GM18907 (cell line): ENCODE data around the gene CENPP.
A peak's percentile ranks its signal among the peaks of the same experiment; 100 is the strongest.

Experiments
- ATAC-seq: cut with Tn5 transposase; IDR thresholded peaks from one replicate; pipeline ENCODE4 v1.9.1; 2021; ENCODE audit warnings: mild to moderate bottlenecking, moderate library complexity; ENCODE audit not compliant: unreplicated experiment

CENPP gene

GRCh38 chr9:92633614-92634278 is 308.0 kb downstream of the CENPP start:
- ATAC-seq = no peak

DNA sequence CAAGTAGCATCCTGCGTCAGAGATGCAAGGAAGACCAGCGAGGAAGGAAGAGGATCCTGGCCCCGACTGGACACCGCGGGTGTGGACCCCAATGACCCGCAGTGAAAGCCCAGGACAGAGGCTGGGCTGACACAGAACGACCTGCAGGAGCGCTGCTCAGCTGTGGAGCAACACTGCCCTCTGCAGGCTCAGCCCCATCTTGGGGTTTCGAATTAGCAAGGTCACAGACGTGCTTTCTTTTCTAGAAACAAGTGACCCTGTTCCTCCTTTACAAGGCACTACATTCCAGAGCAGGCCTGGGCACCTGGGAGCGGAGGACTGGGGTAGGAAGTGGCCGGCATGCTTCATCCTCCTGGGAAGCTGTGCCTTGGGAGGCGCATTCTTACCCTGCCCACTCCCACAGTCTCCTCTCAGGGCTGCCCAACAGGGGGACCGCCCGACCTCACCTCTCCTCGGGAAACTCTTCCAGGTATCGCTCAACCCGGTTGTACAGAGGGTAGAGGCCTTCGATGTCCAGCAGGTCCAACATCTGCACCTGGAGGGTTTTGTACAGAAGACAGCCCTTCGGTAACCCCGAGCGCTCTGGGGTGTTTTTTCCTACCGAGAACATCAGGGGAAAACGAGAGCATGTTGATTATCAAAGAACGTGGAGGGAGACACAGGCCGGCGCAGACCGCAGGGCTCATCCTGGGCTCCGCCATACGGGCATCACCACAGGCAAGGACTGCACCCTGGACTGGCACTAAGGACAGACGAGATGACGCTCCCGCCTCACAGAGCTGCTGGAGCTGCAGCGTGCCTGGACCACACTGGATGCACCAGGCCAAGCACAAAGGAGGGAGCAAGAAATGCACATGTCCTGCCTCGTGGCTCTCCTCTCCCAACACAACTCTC is 309.2 kb downstream of the CENPP start:
- ATAC-seq = peak; percentile 54

DNA sequence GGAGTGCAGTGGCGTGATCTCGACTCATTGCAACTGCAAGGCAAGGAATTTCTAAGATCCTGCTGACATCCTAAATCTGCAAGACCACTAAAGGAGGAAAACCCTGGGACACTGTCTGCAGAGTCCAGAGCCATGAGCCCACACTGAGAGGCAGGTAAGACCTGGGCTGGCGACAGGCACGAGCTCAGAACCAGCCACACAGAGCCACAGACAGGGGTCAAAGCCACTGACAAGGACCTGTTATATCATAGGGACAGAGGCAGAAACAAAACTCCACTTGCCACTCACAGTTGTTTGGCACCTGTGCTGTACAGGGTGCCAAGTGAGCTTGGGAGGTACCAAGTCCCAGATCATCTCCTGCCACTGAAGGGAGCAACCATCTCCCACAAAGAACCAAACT is 310.0 kb downstream of the CENPP start:
- no peak for ATAC-seq

DNA sequence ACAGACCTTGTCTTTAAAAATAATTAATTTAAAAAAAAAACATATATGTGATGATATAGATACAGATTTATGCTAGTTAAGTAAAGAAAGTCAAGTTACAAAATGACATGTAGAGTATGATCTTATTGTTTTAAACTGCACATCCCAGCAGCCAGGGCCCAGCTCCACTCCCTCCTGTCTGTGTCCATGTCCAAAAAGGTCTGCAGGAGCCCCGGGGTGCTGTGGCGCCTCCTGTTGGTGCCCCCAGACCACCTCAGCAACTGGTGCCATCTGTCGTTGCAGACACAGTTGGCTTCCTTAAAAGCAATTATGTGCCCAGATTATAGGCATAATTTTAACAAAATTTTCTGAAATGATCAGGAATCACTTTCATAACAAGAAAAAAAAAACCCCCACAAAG is 310.9 kb downstream of the CENPP start:
- no peak for ATAC-seq

DNA sequence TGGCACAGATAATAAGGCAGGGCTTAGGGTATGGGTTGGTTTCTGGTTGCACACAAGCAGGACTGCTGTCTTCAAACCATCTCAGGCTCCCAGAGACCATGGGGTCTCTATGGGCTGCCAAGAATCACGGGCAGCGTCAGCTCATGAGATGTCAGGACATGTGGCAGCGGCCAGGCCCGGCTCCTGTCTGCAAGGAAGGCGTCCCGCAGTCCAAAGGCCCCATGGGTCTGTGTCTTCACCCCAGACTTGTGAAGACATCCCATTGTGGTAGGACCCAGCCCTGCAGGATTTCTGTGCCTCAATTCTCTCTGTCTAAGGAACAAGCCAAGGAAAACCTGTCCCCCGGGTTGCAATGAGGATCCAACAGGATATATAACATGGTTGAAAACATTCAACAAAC is 311.6 kb downstream of the CENPP start:
- ATAC-seq = no peak

GRCh38 chr9:92637886-92638620 is 312.3 kb downstream of the CENPP start:
- ATAC-seq = no peak

DNA sequence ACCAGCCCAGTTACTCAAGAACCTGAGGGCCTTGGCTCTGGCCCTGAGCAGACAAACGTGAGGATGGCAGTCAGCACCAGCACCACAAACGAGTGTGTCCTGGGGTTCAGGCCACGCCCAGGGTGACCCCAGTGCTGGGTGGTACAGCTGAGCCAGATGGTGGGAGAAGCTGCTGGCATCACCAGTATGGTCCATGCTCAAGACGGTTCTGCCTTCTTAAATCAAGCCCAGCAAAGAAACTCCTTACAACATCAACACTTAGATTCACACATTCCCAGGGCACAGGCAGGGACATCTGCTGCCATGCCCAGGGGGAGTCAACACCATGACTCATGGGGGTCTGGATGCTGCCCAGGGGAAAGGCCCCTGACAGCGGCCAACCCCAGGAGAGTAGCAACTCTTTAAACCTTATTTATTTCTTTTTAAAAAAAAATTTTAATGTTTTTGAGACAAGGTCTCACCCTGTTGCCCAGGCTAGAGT is 312.9 kb downstream of the CENPP start:
- no peak for ATAC-seq

- ATAC-seq = no peak
Observed at GRCh38 chr9:92639124-92639523, 313.4 kb downstream of the CENPP start.

DNA sequence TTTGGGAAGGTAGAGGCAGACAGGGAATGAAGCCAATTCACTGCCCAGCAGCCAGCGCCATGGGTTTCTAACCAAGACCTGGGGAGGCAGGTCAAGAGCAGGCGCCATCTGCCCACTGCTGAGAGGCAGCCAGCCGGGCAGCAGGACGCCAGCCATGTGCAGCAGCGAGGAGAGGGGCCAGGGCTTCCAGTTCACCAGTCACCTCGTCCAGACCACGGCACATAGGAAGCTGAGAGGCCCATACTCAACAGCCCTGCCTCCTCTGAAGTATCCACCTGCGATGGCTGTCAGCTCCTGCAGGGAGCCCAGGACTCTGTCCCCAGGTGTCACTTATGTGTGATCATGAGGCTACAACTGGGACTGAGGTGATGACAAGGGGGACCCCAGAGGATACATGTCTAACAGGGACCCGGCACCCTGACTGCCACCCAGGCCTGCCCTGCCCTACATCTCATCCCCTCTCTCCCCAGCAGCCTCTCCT is 314.1 kb downstream of the CENPP start:
- no peak for ATAC-seq

- no peak for ATAC-seq
Observed at GRCh38 chr9:92640398-92641091, 314.8 kb downstream of the CENPP start.

DNA sequence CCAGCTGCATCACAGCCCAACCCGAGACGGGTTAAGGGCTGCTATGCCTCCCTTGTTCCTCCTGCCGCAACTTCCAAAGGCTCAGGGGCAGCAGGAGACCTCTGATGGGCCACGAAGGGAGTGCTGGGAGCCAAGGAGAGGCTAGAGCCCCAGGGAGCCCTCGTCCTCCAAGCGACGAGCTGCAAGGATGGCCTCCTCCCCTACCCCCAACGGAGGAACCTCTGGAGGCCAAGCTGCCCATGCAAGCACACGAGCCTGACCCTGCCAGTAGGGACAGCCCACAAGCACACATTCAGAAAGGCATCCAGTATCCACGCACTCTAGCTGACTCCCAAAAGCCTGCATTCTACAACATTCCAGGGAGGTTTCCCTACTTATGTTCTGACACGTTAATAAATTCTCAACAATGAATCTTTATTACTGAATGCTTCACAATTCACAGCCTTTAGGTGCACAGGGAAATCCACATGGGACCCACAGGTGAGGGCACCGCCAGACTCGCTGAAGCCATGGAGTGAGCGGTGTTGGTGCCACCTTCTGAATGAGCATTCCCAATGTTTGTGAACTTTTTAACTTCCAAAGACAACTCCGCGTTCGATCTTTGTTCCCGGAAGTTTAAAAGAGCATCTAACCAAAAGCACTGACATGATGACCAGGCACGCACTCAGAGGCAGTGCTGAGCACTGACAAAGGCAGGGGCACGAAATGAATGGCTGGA is 315.5 kb downstream of the CENPP start:
- ATAC-seq = no peak

GRCh38 chr9:92642041-92642451 is 316.3 kb downstream of the CENPP start:
- no peak for ATAC-seq

DNA sequence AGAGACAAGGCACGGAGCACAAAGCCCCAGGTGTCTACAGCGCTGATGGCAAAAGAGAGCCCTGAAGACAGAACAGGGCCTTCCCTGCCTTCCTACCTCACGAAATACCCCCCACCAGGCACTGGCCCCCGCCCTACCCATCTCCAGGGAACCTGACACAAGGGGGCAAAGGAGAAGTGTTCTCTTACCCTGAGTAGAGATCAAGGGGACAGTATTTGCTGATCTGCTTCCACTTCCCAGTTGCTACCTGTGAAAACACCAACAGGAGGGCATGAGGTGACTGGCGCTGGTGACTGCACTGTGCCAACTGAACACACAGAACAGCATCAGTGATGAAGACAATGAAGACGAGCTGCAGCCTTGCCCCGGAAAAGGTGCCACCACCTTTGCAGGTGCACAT is 316.8 kb downstream of the CENPP start:
- no peak for ATAC-seq

DNA sequence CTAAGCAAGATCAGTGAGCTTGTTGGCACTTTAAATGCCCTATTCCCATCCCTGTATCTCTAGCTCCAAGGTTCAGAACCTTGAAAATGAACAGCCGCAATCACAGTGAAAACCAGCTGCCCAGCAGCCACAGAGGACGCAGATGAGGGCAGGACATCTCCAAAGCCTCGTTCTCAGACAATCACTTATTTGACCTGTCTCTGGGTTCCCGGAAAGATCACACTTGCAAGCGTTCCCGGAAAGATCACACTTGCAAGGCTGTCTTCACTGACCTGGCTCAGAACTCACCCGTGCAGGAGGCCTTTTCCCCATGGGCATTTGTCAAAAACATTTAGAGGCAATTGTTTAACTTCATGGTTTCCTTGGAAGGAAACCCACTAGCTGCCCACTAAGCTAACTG is 318.5 kb downstream of the CENPP start:
- ATAC-seq = no peak

DNA sequence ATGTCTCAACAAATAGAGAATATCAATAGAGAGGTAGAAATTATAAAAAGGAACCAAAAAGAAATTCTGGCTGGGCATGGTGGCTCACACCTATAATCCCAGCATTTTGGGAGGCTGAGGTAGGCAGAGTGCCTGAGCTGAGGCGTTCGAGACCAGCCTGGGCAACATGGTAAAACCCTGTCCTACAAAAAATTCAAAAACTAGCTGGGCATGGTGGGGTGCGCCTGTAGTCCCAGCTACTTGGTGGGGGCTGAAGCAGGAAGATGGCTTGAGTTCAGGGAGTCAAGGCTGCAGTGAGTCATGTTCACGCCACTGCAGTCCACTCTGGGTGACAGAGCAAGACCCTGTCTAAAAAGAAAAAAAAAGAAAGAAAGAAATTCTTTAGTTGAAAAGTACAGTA is 319.3 kb downstream of the CENPP start:
- no peak for ATAC-seq

GRCh38 chr9:92647671-92648473 is 322.1 kb downstream of the CENPP start:
- ATAC-seq = no peak

DNA sequence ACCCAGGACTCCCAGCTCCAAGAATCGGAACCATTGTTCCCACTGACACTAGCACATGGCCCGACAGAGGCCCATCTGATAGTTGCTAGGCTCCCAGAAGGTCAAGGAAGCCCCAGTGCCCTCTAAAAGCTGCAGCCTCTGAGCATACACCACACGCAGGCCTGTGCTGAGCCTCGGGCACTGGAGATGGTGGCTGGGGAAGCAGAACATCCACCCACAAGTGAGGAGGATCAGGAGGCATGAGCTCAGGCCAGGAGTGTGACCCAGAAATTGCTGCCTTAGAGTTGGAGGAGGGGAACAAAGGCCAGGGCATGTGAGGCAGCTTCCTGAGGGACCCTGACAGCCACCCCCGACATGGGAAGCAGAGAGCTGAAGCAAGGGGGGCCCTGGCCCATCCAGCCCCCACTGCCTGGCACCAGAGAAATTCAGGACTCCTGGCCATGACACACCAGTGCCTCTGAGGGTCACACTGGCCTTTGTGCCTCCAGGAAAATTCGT is 322.8 kb downstream of the CENPP start:
- ATAC-seq = no peak

DNA sequence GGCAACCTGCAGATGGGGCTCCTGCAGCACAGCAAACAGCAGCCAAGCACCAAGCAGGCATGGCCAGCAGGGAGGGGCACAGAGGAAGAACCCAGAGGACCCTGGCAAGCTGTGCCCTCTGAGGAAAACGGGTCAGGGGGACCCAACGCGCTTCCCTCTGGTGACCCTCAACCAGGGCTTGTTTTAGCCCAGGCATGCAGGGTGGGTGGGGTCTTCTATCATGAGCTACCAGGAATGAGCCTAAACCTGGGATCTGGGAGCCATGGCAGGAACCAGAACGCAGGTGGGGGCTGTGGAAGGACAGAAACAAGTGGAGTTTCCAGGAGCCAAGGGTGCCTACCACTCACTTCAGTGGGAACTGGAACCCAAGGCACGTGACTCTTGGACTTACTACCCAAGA is 323.3 kb downstream of the CENPP start:
- no peak for ATAC-seq

DNA sequence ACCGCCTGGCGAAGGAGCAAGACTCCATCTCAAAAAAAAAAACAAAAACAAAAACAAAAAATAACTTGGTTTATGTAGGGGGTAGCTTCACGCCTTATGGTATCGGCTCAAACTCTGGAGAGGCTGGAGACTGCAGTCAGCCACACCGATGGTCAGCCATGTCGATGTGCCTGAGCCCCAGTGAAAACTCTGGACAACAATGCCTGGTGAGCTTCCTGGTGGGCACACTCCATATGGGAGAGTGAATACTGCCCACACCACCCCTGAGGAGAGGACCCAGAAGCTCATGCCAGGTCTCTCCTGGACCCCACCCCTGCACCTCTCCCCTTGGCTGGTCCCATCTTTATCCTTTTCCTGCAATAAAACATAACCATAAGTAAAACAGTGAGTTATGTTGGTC is 324.5 kb downstream of the CENPP start:
- no peak for ATAC-seq
